ENCODE measurements around the gene SDK1. TPM values are rescaled to one million over a fixed set of nuclear protein-coding genes. Genes with fewer than 3 reads are reported as not detected.

Gene SDK1
- total RNA-seq, 2 donors from 2014 or later, result 4.8 to 13.2 TPM

DNA sequence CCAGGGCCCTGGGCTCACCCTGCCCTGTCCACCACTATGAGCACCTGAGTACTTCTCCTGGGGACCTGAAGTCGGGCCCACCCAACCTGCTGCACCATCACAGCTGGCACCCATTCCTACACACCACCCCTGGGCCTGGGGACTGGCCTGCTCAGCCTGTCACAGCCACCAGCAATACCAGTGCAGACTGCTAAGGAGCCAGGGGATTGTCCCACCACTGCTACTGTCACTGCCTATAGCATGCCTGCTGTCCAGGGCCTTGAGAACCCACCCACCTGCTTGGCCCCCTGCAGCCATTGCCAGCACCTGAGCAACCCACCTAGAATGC, 756.2 kb downstream of the SDK1 start:
- Histone ChIP-seq H3K4me1 (replicated peaks) (no peaks in the 10 kb centered on the region), H3K4me3 (no peak overlapping the region), H3K36me3 (no peaks in the 10 kb centered on the region), H3K27ac (no peak overlapping the region), H3K9me3 (no peaks in the 10 kb centered on the region), H3K27me3 (replicated peaks; ENCODE audit: insufficient read depth) (no peaks in the 10 kb centered on the region)
- no peak for DNase-seq (ENCODE audit: low spot score)
- intact Hi-C loops (cut with DNase I), result no loop called here
- TF ChIP-seq POLR2A (IDR thresholded peaks at IDR 0.05) (no peak), CTCF (IDR thresholded peaks at IDR 0.05) (no peak), POLR2AphosphoS5 (IDR thresholded peaks at IDR 0.05) (no peak)
- WGBS, result no CpG with 5 or more reads among the region's 1 CpG

GRCh38 chr7:4058158-4058557, 757.1 kb downstream of the SDK1 start:
- H3K9me3 ChIP-seq, result no peaks in the 10 kb centered on the region
- TF ChIP-seq POLR2A (IDR thresholded peaks at IDR 0.05), result no peak
- H3K4me1 ChIP-seq (replicated peaks), result no peaks in the 10 kb centered on the region
- H3K36me3 ChIP-seq, result no peaks in the 10 kb centered on the region
- WGBS, result 98% methylated on average over 1 of the region's 1 CpG
- no peak overlapping the region for H3K4me3 ChIP-seq
- H3K27me3 ChIP-seq (replicated peaks; ENCODE audit: insufficient read depth), result no peaks in the 10 kb centered on the region
- H3K27ac ChIP-seq, result no peak overlapping the region
- intact Hi-C loops (cut with DNase I), result no loop called here
- no peak for DNase-seq (ENCODE audit: low spot score)

DNA sequence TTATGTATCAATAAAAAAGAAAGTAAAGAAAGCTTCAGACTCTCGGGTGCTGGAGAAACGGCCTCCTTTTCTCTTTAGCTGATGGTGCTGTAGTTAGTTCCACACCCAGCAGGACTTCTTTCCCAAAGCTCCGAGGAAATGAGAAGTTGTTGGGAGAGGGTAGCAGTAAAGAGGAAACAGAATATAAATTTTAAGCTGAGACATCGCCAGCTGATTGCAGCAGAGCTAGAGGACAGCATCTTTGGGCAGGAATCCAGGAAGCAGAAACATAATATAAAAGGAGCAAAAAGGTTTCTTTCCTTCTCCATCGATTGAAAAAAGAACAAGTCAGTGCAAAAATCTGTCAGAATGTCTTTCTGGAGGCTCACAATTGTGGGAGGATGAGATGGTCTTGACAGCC, 764.1 kb downstream of the SDK1 start:
- TF ChIP-seq CTCF (IDR thresholded peaks at IDR 0.05) (no peak), POLR2A (IDR thresholded peaks at IDR 0.05) (no peak), POLR2AphosphoS5 (IDR thresholded peaks at IDR 0.05) (no peak)
- no peaks in the 10 kb centered on the region for H3K9me3 ChIP-seq
- intact Hi-C loops (cut with DNase I), result no loop called here
- no peaks in the 10 kb centered on the region for H3K4me1 ChIP-seq (replicated peaks)
- no peak for DNase-seq (ENCODE audit: low spot score)
- H3K27ac ChIP-seq, result no peak overlapping the region
- 20% methylated on average over 5 of the region's 5 CpGs for WGBS
- no peaks in the 10 kb centered on the region for H3K27me3 ChIP-seq (replicated peaks; ENCODE audit: insufficient read depth)
- no peak overlapping the region for H3K4me3 ChIP-seq
- H3K36me3 ChIP-seq, result no peaks in the 10 kb centered on the region

- H3K4me1 ChIP-seq (replicated peaks), result no peaks in the 10 kb centered on the region
- H3K36me3 ChIP-seq, result no peaks in the 10 kb centered on the region
- WGBS, result 88% methylated on average over 10 of the region's 10 CpGs
- no peak overlapping the region for H3K27ac ChIP-seq
- DNase-seq (ENCODE audit: low spot score), result no peak
- no peaks in the 10 kb centered on the region for H3K27me3 ChIP-seq (replicated peaks; ENCODE audit: insufficient read depth)
- intact Hi-C loops (cut with DNase I), result no loop called here
- no peak overlapping the region for H3K4me3 ChIP-seq
- TF ChIP-seq CTCF (IDR thresholded peaks at IDR 0.05), result no peak
- no peak for TF ChIP-seq POLR2A (IDR thresholded peaks at IDR 0.05)
- no peak for TF ChIP-seq POLR2AphosphoS5 (IDR thresholded peaks at IDR 0.05)
- H3K9me3 ChIP-seq, result no peaks in the 10 kb centered on the region
These were observed 765.2 kb downstream of the SDK1 start for GRCh38 chr7:4066206-4066605.

- TF ChIP-seq POLR2A (IDR thresholded peaks at IDR 0.05) (no peak), CTCF (IDR thresholded peaks at IDR 0.05) (no peak), POLR2AphosphoS5 (IDR thresholded peaks at IDR 0.05) (no peak)
- no peaks in the 10 kb centered on the region for H3K4me1 ChIP-seq (replicated peaks)
- H3K27me3 ChIP-seq (replicated peaks; ENCODE audit: insufficient read depth), result no peaks in the 10 kb centered on the region
- H3K9me3 ChIP-seq, result no peaks in the 10 kb centered on the region
- no peaks in the 10 kb centered on the region for H3K36me3 ChIP-seq
- intact Hi-C loops (cut with DNase I), result no loop called here
- DNase-seq (ENCODE audit: low spot score), result no peak
- H3K4me3 ChIP-seq, result no peak overlapping the region
- 85% methylated on average over 21 of the region's 21 CpGs for WGBS
- H3K27ac ChIP-seq, result no peak overlapping the region
These were observed 765.8 kb downstream of the SDK1 start for GRCh38 chr7:4066626-4067475.
